Type B pancreatic cell (in vitro differentiated cells): ENCODE measurements around the gene PDE9A. TPM values are rescaled to one million over a fixed set of nuclear protein-coding genes. Genes with fewer than 3 reads are reported as not detected.
"Not testable (repeated sequence)": the region's sequence is repeated elsewhere in the genome, so short reads cannot be mapped to it uniquely, and the experiment has no call there.

Source experiments
- DNase-seq: peaks from one replicate; pipeline ENCODE4 v3.0.0; 2021; ENCODE audit warnings: mixed read lengths; ENCODE audit not compliant: unreplicated experiment; ENCODE audit errors: extremely low spot score
- H3K27ac Mint-ChIP-seq: 2 replicates; pipeline ENCODE4 v1.8.0; 2021; ENCODE audit warnings: mild to moderate bottlenecking, mixed read lengths
- H3K27me3 Mint-ChIP-seq: 2 replicates; pipeline ENCODE4 v1.8.0; 2021; ENCODE audit warnings: mixed read lengths
- H3K36me3 Mint-ChIP-seq: 2 replicates; pipeline ENCODE4 v1.8.0; 2021; ENCODE audit warnings: mixed read lengths
- H3K4me1 Mint-ChIP-seq: one replicate; pipeline ENCODE4 v1.8.0; 2021; ENCODE audit warnings: mixed read lengths; ENCODE audit not compliant: unreplicated experiment
- H3K4me3 Mint-ChIP-seq: 2 replicates; pipeline ENCODE4 v1.8.0; 2021; ENCODE audit warnings: mild to moderate bottlenecking, mixed read lengths
- H3K9me3 Mint-ChIP-seq: 2 replicates; pipeline ENCODE4 v1.8.0; 2021; ENCODE audit warnings: mixed read lengths
- CTCF ChIP-seq: fragments of 200-600 bp; sonication (generic); conservative IDR thresholded peaks from 2 replicates; pipeline ENCODE4 v1.5.0; 2021; ENCODE audit warnings: antibody characterized with exemption, mild to moderate bottlenecking
- total RNA-seq: library from RNA; stranded (reverse); gene quantifications from 2 replicates; pipeline ENCODE4 v1.2.1, GENCODE V29; 2021; ENCODE audit warnings: low replicate concordance

PDE9A gene
- total RNA-seq, 1 donor from 2014 or later, result 18.6 TPM

- Mint-ChIP-seq H3K9me3 (no peaks in the 10 kb centered on the region), H3K27me3 (peaks cover 22% of the 10 kb centered on the region), H3K4me1 (no peaks in the 10 kb centered on the region)
Measured at GRCh38 chr21:42798106-42798505, 144.7 kb downstream of the PDE9A start.

GRCh38 chr21:42799516-42799915, 146.1 kb downstream of the PDE9A start:
- Mint-ChIP-seq H3K4me1 (no peaks in the 10 kb centered on the region), H3K4me3 (no peak overlapping the region), H3K27me3 (peaks cover 18% of the 10 kb centered on the region), H3K9me3 (no peaks in the 10 kb centered on the region), H3K36me3 (no peaks in the 10 kb centered on the region), H3K27ac (no peak overlapping the region)
- DNase-seq, result no peak
- TF ChIP-seq CTCF, result no peak

More at GRCh38 chr21:42798106-42798505, 144.7 kb downstream of the PDE9A start:
- no peak for TF ChIP-seq CTCF
- no peak for DNase-seq
- no peak overlapping the region for H3K27ac Mint-ChIP-seq
- H3K36me3 Mint-ChIP-seq, result no peaks in the 10 kb centered on the region
- no peak overlapping the region for H3K4me3 Mint-ChIP-seq

- Mint-ChIP-seq H3K9me3 (no peaks in the 10 kb centered on the region), H3K36me3 (no peaks in the 10 kb centered on the region)
- TF ChIP-seq CTCF, result no peak
Measured at GRCh38 chr21:42799948-42800347, 146.5 kb downstream of the PDE9A start.

GRCh38 chr21:42801616-42802015, 148.2 kb downstream of the PDE9A start:
- not testable (repeated sequence) for H3K4me3 Mint-ChIP-seq, DNase-seq, H3K9me3 Mint-ChIP-seq, H3K4me1 Mint-ChIP-seq, H3K36me3 Mint-ChIP-seq, H3K27ac Mint-ChIP-seq
- peaks cover 28% of the 10 kb centered on the region for H3K27me3 Mint-ChIP-seq

More at GRCh38 chr21:42799948-42800347, 146.5 kb downstream of the PDE9A start:
- Mint-ChIP-seq H3K4me1 (no peaks in the 10 kb centered on the region), H3K27me3 (peaks cover 20% of the 10 kb centered on the region), H3K4me3 (no peak overlapping the region), H3K27ac (no peak overlapping the region)
- DNase-seq, result no peak

- peaks cover 29% of the 10 kb centered on the region for H3K27me3 Mint-ChIP-seq
- TF ChIP-seq CTCF, result no peak
- H3K9me3 Mint-ChIP-seq, result no peaks in the 10 kb centered on the region
- H3K36me3 Mint-ChIP-seq, result no peaks in the 10 kb centered on the region
- no peak overlapping the region for H3K27ac Mint-ChIP-seq
- DNase-seq, result no peak
- H3K4me1 Mint-ChIP-seq, result peaks cover 9% of the 10 kb centered on the region
- H3K4me3 Mint-ChIP-seq, result no peak overlapping the region
Measured at GRCh38 chr21:42806509-42807140, 153.2 kb downstream of the PDE9A start.

GRCh38 chr21:42807293-42807895, 154.0 kb downstream of the PDE9A start:
- not testable (repeated sequence) for H3K9me3 Mint-ChIP-seq, H3K36me3 Mint-ChIP-seq, DNase-seq
- Mint-ChIP-seq H3K27me3 (peaks cover 30% of the 10 kb centered on the region), H3K4me1 (peaks cover 16% of the 10 kb centered on the region), H3K4me3 (peak overlapping the region; percentile 54), H3K27ac (peak overlapping the region; percentile 61)
